WTC11 (cell line): Measurements from ENCODE around the gene SYT13. TPM values are rescaled to one million over a fixed set of nuclear protein-coding genes. Genes with fewer than 3 reads are reported as not detected.

ENCODE experiments used
- ATAC-seq: fragments of 200-7000 bp; cut with Tn5 transposase; 2 replicates; pipeline ENCODE4 v1.10.0; 2021; ENCODE audit warnings: mild to moderate bottlenecking, moderate library complexity
- CTCF ChIA-PET: fragments of 300-600 bp; sonication (Branson Sonifier 250); formaldehyde crosslinking; loops from one replicate; lab custom pipeline; 2021; ENCODE audit warnings: antibody characterized with exemption; lab: Charles Lee
- POLR2A ChIA-PET: fragments of 350-600 bp; sonication (Branson Sonifier 250); formaldehyde crosslinking; loops from one replicate; lab custom pipeline; 2021; ENCODE audit warnings: antibody characterized with exemption; lab: Charles Lee
- DNase-seq: peaks from one replicate; pipeline ENCODE4 v3.0.0; 2021; ENCODE audit warnings: low spot score
- H3K27ac Mint-ChIP-seq: 2 replicates; pipeline ENCODE4 v1.8.0; 2021; ENCODE audit warnings: mixed read lengths
- H3K27me3 Mint-ChIP-seq: 2 replicates; pipeline ENCODE4 v1.8.0; 2021; ENCODE audit warnings: low read depth, mild to moderate bottlenecking, moderate library complexity, mixed read lengths
- H3K36me3 Mint-ChIP-seq: 2 replicates; pipeline ENCODE4 v1.8.0; 2021; ENCODE audit warnings: mixed read lengths
- H3K4me1 Mint-ChIP-seq: 2 replicates; pipeline ENCODE4 v1.8.0; 2022; ENCODE audit warnings: mixed read lengths
- H3K4me3 Mint-ChIP-seq: 2 replicates; pipeline ENCODE4 v1.8.0; 2021; ENCODE audit warnings: mild to moderate bottlenecking, moderate library complexity, mixed read lengths
- H3K9me3 Mint-ChIP-seq: 2 replicates; pipeline ENCODE4 v1.8.0; 2021; ENCODE audit warnings: mixed read lengths
- AR ChIP-seq: fragments of 250-450 bp; sonication (Bioruptor Pico); IDR thresholded peaks from 2 replicates; pipeline ENCODE4 v1.9.0; 2021; ENCODE audit warnings: mild to moderate bottlenecking
- ATF1 ChIP-seq: sonication (generic); formaldehyde crosslinking; IDR thresholded peaks from 2 replicates; pipeline ENCODE4 v1.8.1; 2023; ENCODE audit warnings: mild to moderate bottlenecking, moderate library complexity, missing genetic modification reagents
- ATF2 ChIP-seq: sonication (generic); formaldehyde crosslinking; IDR thresholded peaks from 2 replicates; pipeline ENCODE4 v1.8.1; 2022; ENCODE audit warnings: low read depth, missing genetic modification reagents, borderline replicate concordance
- CDX4 ChIP-seq: fragments of 250-450 bp; sonication (Bioruptor Pico); IDR thresholded peaks from 2 replicates; pipeline ENCODE4 v1.9.0; 2021; ENCODE audit warnings: moderate library complexity, mild to moderate bottlenecking, inconsistent platforms, borderline replicate concordance
- ERG ChIP-seq: fragments of 250-450 bp; sonication (Bioruptor Pico); IDR thresholded peaks from 2 replicates; pipeline ENCODE4 v1.8.0; 2021; ENCODE audit warnings: mild to moderate bottlenecking
- ESRRA ChIP-seq: sonication (generic); formaldehyde crosslinking; IDR thresholded peaks from 2 replicates; pipeline ENCODE4 v1.8.1; 2022; ENCODE audit warnings: mild to moderate bottlenecking, missing genetic modification reagents, borderline replicate concordance
- HMGA2 ChIP-seq: fragments of 250-450 bp; sonication (Bioruptor Pico); IDR thresholded peaks from 2 replicates; pipeline ENCODE4 v1.4.0; 2021; ENCODE audit warnings: mild to moderate bottlenecking, moderate library complexity
- KAT7 ChIP-seq: sonication (generic); formaldehyde crosslinking; IDR thresholded peaks from 2 replicates; pipeline ENCODE4 v1.8.1; 2023; ENCODE audit warnings: missing genetic modification reagents, mild to moderate bottlenecking, borderline replicate concordance
- NFYB ChIP-seq: sonication (generic); formaldehyde crosslinking; conservative IDR thresholded peaks from 2 replicates; pipeline ENCODE4 v1.8.0; 2022; ENCODE audit warnings: low read depth, missing genetic modification reagents
- NR1H2 ChIP-seq: sonication (generic); formaldehyde crosslinking; IDR thresholded peaks from 2 replicates; pipeline ENCODE4 v1.9.0; 2021; ENCODE audit warnings: mild to moderate bottlenecking, moderate library complexity, missing genetic modification reagents
- NR3C1 ChIP-seq: sonication (generic); formaldehyde crosslinking; conservative IDR thresholded peaks from 2 replicates; pipeline ENCODE4 v1.8.1; 2023; ENCODE audit warnings: low read depth, mild to moderate bottlenecking, missing genetic modification reagents
- PRRX2 ChIP-seq: fragments of 250-450 bp; sonication (Bioruptor Pico); IDR thresholded peaks from 2 replicates; pipeline ENCODE4 v1.8.0; 2021; ENCODE audit warnings: mild to moderate bottlenecking
- TP53 ChIP-seq: sonication (generic); formaldehyde crosslinking; IDR thresholded peaks from 2 replicates; pipeline ENCODE4 v1.8.1; 2023; ENCODE audit warnings: mild to moderate bottlenecking, missing genetic modification reagents
- ZNF138 ChIP-seq: sonication (generic); formaldehyde crosslinking; conservative IDR thresholded peaks from 2 replicates; pipeline ENCODE4 v1.8.1; 2022; ENCODE audit warnings: mild to moderate bottlenecking, moderate library complexity, missing genetic modification reagents
- ZNF317 ChIP-seq: sonication (generic); formaldehyde crosslinking; IDR thresholded peaks from 2 replicates; pipeline ENCODE4 v1.8.1; 2023; ENCODE audit warnings: low read depth, mild to moderate bottlenecking, moderate library complexity, missing genetic modification reagents, borderline replicate concordance
- ZNF425 ChIP-seq: fragments of 250-450 bp; sonication (Bioruptor Pico); conservative IDR thresholded peaks from 2 replicates; pipeline ENCODE4 v1.9.0; 2021; ENCODE audit warnings: mild to moderate bottlenecking
- ZNF532 ChIP-seq: fragments of 250-450 bp; sonication (Bioruptor Pico); IDR thresholded peaks from 2 replicates; pipeline ENCODE4 v1.9.0; 2021; ENCODE audit warnings: mild to moderate bottlenecking, borderline replicate concordance
- total RNA-seq: library from RNA; stranded (reverse); gene quantifications from 3 replicates; pipeline ENCODE4 v1.2.3, GENCODE V29; 2021

The SYT13 gene
- total RNA-seq, 1 experiment from 2014 or later: 10.8 TPM

- no peak overlapping the region for H3K4me3 Mint-ChIP-seq
- ATAC-seq: no peak
- peaks cover 10% of the 10 kb centered on the region for H3K4me1 Mint-ChIP-seq
- H3K36me3 Mint-ChIP-seq: no peaks in the 10 kb centered on the region
- ChIA-PET POLR2A (no interaction called here), CTCF (interaction anchor here (3.2 to 4.7 kb wide), 2 partner anchors 36 to 37 kb away, joined by 25 to 58 read pairs; no protein-coding TSS in a partner anchor)
- no peak overlapping the region for H3K27ac Mint-ChIP-seq
- H3K27me3 Mint-ChIP-seq: peaks cover 86% of the 10 kb centered on the region
- TF ChIP-seq NFYB (CRISPR knock-in tag) (no peak), KAT7 (CRISPR knock-in tag) (no peak), ERG (CRISPR knock-in tag) (no peak), TP53 (no peak), NR1H2 (CRISPR knock-in tag) (no peak), ZNF425 (CRISPR knock-in tag) (no peak), PRRX2 (no peak), CDX4 (CRISPR knock-in tag) (no peak), AR (CRISPR knock-in tag) (no peak), HMGA2 (no peak), NR3C1 (CRISPR knock-in tag) (no peak), ATF2 (CRISPR knock-in tag) (no peak)
- no peak for DNase-seq
- H3K9me3 Mint-ChIP-seq: no peaks in the 10 kb centered on the region
Measured at GRCh38 chr11:45289369-45289768, 3.2 kb upstream of the SYT13 start.

GRCh38 chr11:45288339-45288738 lies 2.2 kb upstream of the SYT13 start:
- POLR2A ChIA-PET: no interaction called here
- TF ChIP-seq ZNF138 (no peak), ATF1 (CRISPR knock-in tag) (no peak), ZNF317 (CRISPR knock-in tag) (no peak), ESRRA (CRISPR knock-in tag) (no peak), ZNF532 (no peak)
- no peak overlapping the region for H3K27ac Mint-ChIP-seq
- no peaks in the 10 kb centered on the region for H3K36me3 Mint-ChIP-seq
- H3K4me1 Mint-ChIP-seq: peaks cover 11% of the 10 kb centered on the region
- DNase-seq (no peak), ATAC-seq (no peak)
- H3K4me3 Mint-ChIP-seq: no peak overlapping the region
- peaks cover 91% of the 10 kb centered on the region for H3K27me3 Mint-ChIP-seq
- H3K9me3 Mint-ChIP-seq: no peaks in the 10 kb centered on the region
- CTCF ChIA-PET: interaction anchor here (0.5 to 4.7 kb wide), 6 partner anchors 35 to 491 kb away, joined by 3 to 58 read pairs (median 3); no protein-coding TSS in a partner anchor
